ENCODE measurements around the gene KBTBD4. TPM values are rescaled to one million over a fixed set of nuclear protein-coding genes. Genes with fewer than 3 reads are reported as not detected.
"Not testable (repeated sequence)": the region's sequence is repeated elsewhere in the genome, so short reads cannot be mapped to it uniquely, and the experiment has no call there.

Gene KBTBD4
- total RNA-seq, 1 donor from 2014 or later = 29.3 TPM

GRCh38 chr11:47560426-47560825 is 18.3 kb downstream of the KBTBD4 start:
- no peak for DNase-seq (ENCODE audit: low read depth in 2 of 2)

GRCh38 chr11:47558695-47559094 is 20.1 kb downstream of the KBTBD4 start:
- DNase-seq (ENCODE audit: low read depth in 2 of 2) = no peak

GRCh38 chr11:47557004-47557403 is 21.8 kb downstream of the KBTBD4 start:
- DNase-seq (ENCODE audit: low read depth in 2 of 2) = not testable (repeated sequence)

- peak in 1 of 2 donors; percentile 51 for DNase-seq (ENCODE audit: low read depth in 2 of 2)
These were observed 25.4 kb downstream of the KBTBD4 start for GRCh38 chr11:47553406-47553743.

- peak; percentile 67 to 91 for DNase-seq (ENCODE audit: low read depth in 2 of 2)
These were observed 26.0 kb downstream of the KBTBD4 start, which contains the start of gene CELF1 for GRCh38 chr11:47552566-47553405. Gene CELF1, minus strand, starts transcription at chr11:47553132. Its CDS starts 53,609 bp downstream, at chr11:47499523.

- DNase-seq (ENCODE audit: low read depth in 2 of 2) = peak in 1 of 2 donors; percentile 36
These were observed 26.7 kb downstream of the KBTBD4 start for GRCh38 chr11:47552056-47552565.

GRCh38 chr11:47551086-47551485 is 27.7 kb downstream of the KBTBD4 start:
- DNase-seq (ENCODE audit: low read depth in 2 of 2) = peak; percentile 22 to 47

GRCh38 chr11:47550288-47551047 is 28.3 kb downstream of the KBTBD4 start:
- no peak for DNase-seq (ENCODE audit: low read depth in 2 of 2)

GRCh38 chr11:47546274-47546673 is 32.5 kb downstream of the KBTBD4 start:
- not testable (repeated sequence) for DNase-seq (ENCODE audit: low read depth in 2 of 2)

GRCh38 chr11:47545298-47545697 is 33.5 kb downstream of the KBTBD4 start:
- DNase-seq (ENCODE audit: low read depth in 2 of 2) = no peak

GRCh38 chr11:47541070-47541469 is 37.7 kb downstream of the KBTBD4 start:
- DNase-seq (ENCODE audit: low read depth in 2 of 2) = no peak

GRCh38 chr11:47539681-47540039 is 39.1 kb downstream of the KBTBD4 start:
- DNase-seq (ENCODE audit: low read depth in 2 of 2) = peak in 1 of 2 donors; percentile 3

- peak in 1 of 2 donors; percentile 80 for DNase-seq (ENCODE audit: low read depth in 2 of 2)
These were observed 39.8 kb downstream of the KBTBD4 start for GRCh38 chr11:47538741-47539565.

GRCh38 chr11:47536915-47537314 is 41.9 kb downstream of the KBTBD4 start:
- no peak for DNase-seq (ENCODE audit: low read depth in 2 of 2)

GRCh38 chr11:47534704-47535251 is 44.0 kb downstream of the KBTBD4 start:
- DNase-seq (ENCODE audit: low read depth in 2 of 2) = no peak

- DNase-seq (ENCODE audit: low read depth in 2 of 2) = no peak
These were observed 45.0 kb downstream of the KBTBD4 start for GRCh38 chr11:47533690-47534151.

GRCh38 chr11:47532597-47533213 is 46.1 kb downstream of the KBTBD4 start:
- no peak for DNase-seq (ENCODE audit: low read depth in 2 of 2)

GRCh38 chr11:47531666-47532065 is 47.1 kb downstream of the KBTBD4 start:
- no peak for DNase-seq (ENCODE audit: low read depth in 2 of 2)

GRCh38 chr11:47530721-47531120 is 48.0 kb downstream of the KBTBD4 start:
- DNase-seq (ENCODE audit: low read depth in 2 of 2) = not testable (repeated sequence)

GRCh38 chr11:47529951-47530350 is 48.8 kb downstream of the KBTBD4 start:
- DNase-seq (ENCODE audit: low read depth in 2 of 2) = no peak

GRCh38 chr11:47527186-47527585 is 51.6 kb downstream of the KBTBD4 start:
- DNase-seq (ENCODE audit: low read depth in 2 of 2) = no peak
